Cardiac septum (tissue), 1 donor: ENCODE data around the gene PROC. TPM values are rescaled to one million over a fixed set of nuclear protein-coding genes. Genes with fewer than 3 reads are reported as not detected.
A peak's percentile ranks its signal among the peaks of the same experiment; 100 is the strongest.

Experiments used
- DNase-seq: peaks from one replicate; pipeline ENCODE4 v3.0.0-alpha.2; 2020; ENCODE audit warnings: low spot score
- intact Hi-C: fragments of 100-400 bp; cut with DNase I; formaldehyde crosslinking; loops from one replicate; pipeline ENCODE4 v1.14.0; 2022
- long read RNA-seq: library from polyadenylated mRNA; unstranded; transcript quantifications from one replicate; pipeline ENCODE4 v2.0.0, GENCODE V29; 2021
- total RNA-seq: library from RNA; stranded (reverse); fragmentation: NEBNext Ultra II Directional; extraction: Animal tissue kit (Norgen Biotek cat#: 25700); gene quantifications from one replicate; pipeline ENCODE4 v1.2.1, GENCODE V29; 2021
- donor health status: DM: no; HTN: no; CAD: no.

Gene PROC
- not detected for total RNA-seq
- long read RNA-seq = 0 reads

DNA sequence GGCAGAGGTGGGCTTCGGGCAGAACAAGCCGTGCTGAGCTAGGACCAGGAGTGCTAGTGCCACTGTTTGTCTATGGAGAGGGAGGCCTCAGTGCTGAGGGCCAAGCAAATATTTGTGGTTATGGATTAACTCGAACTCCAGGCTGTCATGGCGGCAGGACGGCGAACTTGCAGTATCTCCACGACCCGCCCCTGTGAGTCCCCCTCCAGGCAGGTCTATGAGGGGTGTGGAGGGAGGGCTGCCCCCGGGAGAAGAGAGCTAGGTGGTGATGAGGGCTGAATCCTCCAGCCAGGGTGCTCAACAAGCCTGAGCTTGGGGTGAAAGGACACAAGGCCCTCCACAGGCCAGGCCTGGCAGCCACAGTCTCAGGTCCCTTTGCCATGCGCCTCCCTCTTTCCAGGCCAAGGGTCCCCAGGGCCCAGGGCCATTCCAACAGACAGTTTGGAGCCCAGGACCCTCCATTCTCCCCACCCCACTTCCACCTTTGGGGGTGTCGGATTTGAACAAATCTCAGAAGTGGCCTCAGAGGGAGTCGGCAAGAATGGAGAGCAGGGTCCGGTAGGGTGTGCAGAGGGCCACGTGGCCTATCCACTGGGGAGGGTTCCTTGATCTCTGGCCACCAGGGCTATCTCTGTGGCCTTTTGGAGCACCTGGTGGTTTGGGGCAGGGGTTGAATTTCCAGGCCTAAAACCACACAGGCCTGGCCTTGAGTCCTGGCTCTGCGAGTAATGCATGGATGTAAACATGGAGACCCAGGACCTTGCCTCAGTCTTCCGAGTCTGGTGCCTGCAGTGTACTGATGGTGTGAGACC lies at the start of gene PROC:
PROC (plus strand) TSS at position 128 of the 812 bp plus-strand sequence. CDS start 1,516 bp downstream, outside the sequence.
- intact Hi-C loops = loop anchor here (5.0 to 10.0 kb wide), 2 partner anchors 36 to 94 kb away; no protein-coding TSS in a partner anchor
- DNase-seq = no peak

DNA sequence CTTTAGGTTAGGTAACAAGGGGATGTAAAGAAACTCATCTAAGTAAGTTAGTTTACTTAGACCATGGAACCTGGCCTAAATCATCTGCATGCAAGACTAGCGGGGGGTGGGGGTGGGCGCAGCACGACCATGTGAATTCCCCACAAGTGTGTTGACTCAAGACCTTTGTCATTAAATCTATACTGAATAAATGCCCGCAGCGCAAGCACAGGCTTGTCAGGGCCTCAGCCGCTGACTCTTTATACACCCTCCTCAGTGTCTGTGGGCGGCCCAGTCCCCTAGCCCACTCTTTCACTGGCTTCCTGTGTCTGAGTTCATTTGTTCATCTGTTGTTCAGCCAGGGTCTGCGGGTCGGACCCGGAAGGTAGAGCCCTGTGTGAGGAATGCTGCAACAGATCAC lies 48.2 kb upstream of the PROC start:
- no peak for DNase-seq
- intact Hi-C loops = no loop called here

DNA sequence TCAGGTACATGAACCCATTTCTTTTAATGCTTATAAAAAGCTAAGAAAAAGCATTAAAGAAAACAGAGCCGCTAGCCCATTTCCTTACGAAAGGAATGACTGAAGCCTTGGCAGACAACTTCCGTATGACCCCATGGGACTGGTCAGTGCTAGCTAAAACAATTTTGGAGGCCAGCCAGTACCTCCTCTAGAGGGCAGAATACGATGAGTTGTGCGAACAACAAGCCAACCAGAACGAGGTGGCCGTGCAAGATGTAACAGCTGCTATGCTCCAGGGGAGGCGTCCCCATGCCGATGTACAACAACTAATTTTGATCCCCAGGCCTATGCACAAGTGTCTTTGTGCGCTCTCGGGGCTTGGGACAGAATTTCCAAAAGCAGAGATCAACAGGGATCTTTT lies 47.2 kb upstream of the PROC start:
- no peak for DNase-seq
- intact Hi-C loops = no loop called here

DNA sequence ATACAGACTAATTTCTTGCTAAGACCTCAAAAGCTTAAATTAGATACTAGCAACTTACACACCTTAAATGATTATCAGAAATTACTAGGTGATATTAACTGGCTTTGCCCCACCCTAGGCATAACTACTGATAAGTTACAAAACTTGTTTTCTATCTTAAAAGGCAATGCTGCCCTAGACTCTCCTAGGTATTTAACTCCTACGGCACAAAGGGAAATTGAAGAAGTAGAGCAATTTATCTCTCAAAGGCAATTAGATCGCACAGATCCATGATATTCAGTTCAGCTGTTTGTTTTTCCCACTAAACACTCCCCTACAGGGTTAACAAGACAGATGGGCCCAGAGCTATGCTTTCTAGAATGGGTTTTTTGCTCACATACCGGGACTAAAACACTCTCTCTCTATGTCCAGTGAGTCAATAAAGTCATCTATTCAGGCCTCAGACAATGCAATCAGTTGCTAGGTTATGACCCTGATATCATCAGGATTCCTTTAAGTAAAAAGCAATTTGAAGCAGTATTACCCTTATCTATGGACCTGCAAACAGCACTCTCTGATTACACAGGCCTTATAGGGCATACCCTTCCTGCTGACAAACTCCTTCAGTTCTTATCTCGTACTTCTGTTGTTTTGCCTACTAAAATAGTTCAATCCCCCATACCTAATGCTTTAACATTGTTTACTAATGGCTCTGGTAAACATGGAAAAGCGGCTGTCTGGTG lies 44.7 kb upstream of the PROC start:
- no peak for DNase-seq
- intact Hi-C loops = no loop called here

DNA sequence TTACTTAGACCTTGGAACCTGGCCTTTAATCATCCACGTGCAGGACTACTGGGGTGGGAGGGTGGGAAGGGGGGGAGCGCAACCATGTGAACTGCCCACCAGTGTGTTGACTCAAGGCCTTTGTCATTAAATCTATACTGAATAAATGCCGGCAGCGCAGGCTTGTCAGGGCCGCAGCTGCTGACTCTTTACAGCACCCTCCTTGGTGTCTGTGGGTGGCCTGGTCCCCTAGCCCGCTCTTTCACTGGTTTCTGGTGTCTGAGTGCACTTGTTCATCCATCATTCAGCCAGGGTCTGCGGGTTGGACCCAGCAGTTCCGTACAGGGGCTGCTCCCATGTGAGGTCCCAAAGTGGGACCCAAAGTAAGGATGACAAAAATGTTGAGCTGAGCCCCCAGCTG lies 42.0 kb upstream of the PROC start:
- intact Hi-C loops = no loop called here
- no peak for DNase-seq

DNA sequence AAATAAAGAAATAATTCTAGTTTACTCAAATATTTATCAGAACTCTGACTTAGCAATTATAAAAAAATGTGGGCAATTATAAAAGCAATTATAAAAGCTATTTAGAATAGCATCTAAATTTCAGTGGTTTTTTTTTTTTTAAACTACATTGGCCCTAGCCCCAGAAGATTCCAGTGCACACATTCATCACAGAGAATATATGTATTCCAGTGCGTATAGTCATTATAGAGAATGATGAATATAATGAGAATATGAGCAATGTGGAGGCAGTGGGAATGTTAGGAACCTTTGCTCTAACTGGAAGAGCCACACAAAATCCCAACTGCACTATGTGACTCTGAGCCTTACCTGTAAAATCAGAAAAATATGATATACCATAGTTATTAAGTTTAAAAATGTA lies 41.0 kb upstream of the PROC start:
- no peak for DNase-seq
- intact Hi-C loops = no loop called here

DNA sequence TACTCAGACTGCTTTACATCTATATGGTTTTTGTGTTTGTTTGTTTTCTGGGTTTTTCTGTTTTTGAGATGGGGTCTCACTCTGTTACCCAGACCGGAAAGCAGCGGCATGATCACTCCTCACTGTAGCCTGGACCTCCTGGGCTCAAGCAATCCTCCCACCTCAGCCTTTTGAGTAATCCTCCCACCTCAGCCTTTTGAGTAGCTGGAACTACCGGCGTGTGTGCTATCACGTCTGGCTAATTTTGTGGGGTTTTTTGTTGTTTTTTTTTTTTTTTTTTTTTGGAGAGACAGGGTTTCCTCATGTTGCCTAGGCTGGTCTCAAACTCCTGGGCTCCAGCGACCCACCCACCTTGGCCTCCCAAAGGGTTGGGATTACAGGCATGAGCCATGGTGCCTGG lies 39.5 kb upstream of the PROC start:
- intact Hi-C loops = no loop called here
- DNase-seq = no peak

DNA sequence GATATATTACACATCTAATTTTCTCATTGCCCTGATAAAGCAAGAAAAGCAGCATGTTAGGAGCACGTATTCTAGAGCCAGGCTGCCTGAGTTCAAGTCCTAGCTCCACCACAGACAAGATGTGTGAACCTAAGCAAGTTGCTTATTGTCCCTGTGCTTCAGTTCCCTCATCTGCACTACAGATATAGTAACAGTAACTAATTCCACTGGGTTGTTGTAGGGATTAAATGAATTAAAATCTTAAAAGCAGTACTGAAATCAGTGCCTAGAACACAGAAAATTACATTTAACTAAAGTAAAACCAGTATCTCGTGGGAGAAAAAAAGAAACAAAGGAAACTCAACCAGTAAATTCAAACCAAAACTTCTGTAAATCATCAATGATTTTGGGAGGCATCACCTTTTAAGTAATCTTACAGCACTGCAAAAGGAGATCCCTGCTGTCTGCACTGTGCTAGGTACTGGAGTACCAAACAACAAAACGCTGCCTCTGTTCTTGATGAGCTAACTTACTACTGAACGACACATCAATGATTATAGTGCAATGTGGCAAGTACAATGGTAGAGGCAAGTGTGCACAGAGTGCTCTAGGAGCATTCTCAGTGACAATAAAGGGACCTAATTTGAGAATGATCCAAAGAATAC lies 38.4 kb upstream of the PROC start:
- no peak for DNase-seq

DNA sequence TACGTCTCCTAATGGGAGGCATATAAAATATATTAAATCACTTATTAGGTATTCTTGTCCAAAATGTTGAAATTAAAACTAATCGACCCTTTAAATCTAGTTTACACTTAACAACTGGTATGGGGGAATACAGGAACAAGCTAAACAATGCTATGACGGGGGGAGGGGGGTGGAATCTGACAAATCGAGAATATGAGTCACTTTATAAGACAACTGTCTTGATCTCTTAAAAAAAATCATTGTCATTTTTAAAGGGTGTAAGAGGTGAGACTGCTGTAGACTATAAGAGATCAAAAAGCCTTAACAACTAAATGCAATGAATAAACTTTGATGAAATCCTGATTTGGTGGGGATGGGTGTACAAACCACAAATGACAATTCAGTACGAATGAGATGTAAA lies 36.5 kb upstream of the PROC start:
- no peak for DNase-seq
- intact Hi-C loops = loop anchor here (5.0 kb wide), 1 partner anchor 36 kb away; the partner anchor contains the start of gene PROC

More for the DNA sequence above, 38.4 kb upstream of the PROC start:
- intact Hi-C loops = loop anchor here (5.0 kb wide), 1 partner anchor 37 kb away; the partner anchor contains the start of gene PROC

DNA sequence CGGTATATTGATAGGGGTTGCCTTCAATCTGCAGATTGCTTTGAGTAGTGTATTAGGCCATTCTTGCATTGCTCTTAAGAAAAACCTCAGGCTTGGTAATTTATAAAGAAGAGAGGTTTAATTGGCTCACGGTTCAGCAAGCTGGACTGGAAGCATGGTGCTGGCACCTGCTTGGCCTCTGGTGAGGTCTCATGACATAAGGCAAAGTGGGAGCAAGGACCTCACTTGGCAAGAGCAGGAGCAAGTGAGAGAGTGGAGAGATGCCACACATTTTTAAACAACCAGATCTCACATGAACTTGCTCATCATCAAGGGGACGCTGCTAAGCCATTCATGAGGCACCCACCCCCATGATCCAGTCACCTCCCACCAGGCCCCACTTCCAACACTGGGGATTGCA lies 35.4 kb upstream of the PROC start:
- intact Hi-C loops = loop anchor here (5.0 kb wide), 1 partner anchor 34 kb away; the partner anchor contains the start of gene PROC
- no peak for DNase-seq

DNA sequence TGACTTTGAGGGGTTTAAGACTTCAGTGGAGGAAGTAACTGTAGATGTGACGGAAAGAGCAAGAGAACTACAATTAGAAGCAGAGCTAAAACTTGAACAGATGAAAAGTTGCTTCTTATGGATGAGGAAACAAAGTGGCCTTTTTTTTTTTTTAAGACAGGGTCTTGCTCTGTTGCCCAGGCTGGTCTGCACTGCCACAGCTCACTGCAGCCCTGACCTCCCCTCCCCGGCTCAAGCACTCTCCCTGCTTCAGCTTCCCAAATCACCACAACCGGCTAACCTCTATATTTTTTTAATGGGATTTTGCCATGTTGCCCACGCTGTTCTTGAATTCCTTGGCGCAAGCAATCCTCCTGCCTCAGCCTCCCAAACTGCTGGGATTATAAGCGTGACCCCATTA lies 33.7 kb upstream of the PROC start:
- intact Hi-C loops = loop anchor here (5.0 kb wide), 1 partner anchor 33 kb away; the partner anchor contains the start of gene PROC
- DNase-seq = no peak

DNA sequence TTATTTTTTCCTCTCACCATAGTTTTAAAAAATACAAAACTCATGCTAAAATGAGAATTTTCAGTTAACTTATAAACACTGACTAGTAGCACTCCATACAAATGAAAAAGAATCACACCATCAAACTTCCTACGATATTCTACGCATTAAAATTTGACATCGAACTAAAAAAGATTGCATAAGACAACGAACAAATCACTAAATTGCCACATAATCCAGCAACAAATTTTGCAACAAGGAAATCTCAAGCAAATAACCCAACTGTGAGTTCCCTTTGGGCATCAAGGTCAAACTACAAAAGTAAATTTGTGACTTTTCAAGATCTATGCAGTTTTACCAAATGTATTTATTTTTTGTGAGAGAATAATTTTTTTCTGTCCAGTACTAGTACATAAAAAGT lies 32.0 kb upstream of the PROC start:
- intact Hi-C loops = no loop called here
- DNase-seq = no peak

DNA sequence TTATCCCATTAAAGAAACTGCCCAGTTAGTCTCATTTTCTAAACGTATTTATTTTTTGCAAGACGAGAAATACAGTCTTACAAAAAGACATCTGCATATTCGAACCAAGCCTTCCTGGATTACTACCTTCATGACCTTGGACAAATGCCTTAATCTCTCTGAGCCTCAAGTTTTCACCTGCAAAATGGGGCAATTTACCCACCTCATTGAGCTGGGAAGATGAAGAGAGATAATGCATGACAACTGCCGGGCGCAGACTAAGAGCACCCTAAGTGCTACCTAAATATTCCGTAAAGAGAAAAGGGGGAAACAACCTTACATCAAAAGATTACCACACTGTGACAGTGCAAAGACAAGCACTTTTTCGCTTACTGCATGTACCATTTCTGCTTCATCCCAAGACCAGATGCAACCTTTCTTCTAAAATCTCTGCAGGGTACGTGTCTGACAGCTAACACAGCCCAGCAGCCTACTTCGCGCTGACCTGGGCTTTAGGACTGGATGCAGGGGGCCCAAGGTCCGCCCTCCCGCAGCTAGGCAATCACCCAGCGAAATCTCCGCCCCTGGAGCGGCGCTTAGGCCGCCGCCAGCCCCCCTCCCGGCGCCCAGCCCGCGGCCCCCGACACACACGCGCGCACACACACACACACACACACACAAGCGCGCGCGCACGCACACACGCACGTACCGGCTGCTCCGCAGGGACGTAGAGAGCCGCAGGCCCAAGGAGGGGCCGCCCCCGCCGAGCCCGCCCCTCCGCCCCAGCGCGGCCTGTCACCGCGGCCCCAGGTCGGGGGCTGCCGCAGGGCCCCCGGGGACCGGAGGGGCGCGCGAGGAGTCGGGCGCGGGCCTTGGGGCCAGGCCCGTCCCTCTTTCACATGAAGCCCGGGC lies 31.2 kb upstream of the PROC start:
- intact Hi-C loops = no loop called here
- peak; percentile 90 for DNase-seq

DNA sequence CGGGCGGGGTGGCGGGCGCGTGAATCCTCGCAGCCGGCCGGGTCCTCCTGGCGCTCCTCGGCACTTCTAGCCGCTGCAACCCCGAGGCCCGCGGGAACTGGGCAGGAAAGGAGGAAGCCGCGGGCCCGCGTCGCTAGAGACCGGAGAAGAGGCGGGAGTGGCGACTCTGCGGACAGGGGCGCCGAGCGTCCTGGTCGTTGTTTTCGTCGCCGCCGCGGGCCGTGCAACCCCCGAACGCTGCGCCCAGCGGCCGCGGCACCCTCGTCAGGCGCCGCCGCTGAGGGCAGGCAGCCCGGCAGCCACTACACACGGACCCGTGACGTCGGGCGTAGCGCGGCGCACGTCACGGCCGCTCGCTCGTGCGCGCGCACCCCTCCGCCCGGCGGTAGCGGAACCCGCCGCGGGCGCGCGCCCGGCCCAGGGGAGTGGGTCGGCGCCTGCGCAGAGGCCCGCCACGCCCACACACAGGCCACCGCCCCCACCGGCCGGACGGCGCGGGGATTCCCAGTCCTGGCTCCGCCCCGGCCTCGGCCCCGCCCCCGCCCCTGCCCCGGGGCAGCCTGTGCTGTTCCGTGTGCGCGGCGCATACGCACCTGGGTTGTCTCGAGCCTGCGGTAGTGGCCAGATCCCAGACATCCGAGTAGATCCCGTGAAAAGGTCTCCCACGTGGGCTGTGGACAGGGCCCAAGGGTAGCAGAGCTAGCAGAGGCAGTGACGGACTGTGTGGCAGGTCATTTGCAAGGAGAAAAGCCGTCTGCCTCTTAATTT lies 30.4 kb upstream of the PROC start, which contains the start of gene MAP3K2:
MAP3K2 (minus strand) TSS at position 321 of the 768 bp plus-strand sequence. CDS start 44,846 bp downstream, outside the sequence.
- intact Hi-C loops = loop anchor here (2.0 kb wide), 1 partner anchor 21 kb away; no protein-coding TSS in a partner anchor
- DNase-seq = peak; percentile 97

DNA sequence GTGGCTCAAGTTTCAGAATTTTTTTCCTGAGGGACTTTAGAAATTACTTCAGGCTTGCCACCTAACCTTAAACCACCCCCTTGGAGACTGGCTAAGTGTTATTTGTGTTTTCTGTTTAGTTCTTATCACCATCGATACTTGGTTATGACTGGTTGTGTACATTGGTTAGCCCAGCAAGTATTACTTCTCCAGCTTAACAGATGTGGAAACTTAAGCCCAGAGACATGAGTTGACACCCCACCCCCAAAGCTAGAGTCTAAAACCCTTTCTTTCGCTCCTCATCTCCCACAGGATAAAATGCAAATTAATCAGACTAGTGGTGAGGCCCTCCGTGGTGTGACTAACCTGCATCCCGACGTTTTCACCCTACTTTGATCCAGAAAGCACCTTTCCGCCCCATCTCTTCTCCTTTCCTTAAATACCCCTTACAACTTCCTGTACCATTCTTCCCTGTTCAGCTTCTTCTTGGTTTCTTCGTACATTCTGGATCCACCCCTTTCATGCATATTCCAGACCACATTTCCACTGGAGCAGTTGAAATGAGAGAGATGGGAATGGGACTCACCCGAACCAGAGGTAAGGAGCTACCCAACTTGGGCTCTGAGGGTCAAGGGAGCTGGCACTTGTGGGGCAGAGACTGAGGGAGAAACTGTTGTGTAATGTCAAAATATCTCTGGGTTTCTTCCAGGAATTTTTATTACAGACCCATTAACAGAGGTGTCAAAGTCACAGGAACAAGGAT lies 29.6 kb upstream of the PROC start:
- intact Hi-C loops = loop anchor here (2.0 kb wide), 1 partner anchor 20 kb away; no protein-coding TSS in a partner anchor
- no peak for DNase-seq

DNA sequence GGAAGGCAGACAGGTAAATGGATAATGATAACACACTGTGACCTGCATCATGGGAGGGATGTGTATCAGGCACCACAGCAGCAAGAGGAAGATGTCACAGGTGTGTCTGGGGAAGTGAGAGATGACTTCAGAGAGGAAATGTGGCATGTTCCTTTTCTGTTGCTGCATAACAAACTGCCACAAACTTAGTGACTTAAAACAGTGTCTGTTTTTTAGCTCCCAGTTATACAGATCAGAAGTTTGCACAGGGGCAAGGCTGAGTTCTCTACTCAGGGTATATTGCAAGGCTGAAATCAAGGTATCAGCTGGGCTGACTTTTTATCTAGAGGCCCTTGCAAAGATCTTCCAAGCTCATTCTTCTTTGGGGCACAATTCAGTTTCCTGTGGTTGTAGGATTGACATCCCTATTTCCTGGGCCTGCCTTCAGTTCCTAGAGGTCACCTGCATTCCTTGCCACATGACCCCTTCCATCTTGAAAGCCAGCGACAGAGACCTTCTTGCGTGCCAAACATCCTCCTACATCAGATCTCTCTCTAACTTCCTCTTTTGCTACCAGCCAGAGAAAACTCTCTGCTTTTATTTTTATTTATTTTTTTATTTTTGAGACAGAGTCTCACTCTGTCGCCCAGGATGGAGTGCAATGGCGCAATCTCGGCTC lies 28.3 kb upstream of the PROC start:
- no peak for DNase-seq
- intact Hi-C loops = loop anchor here (2.0 kb wide), 1 partner anchor 19 kb away; no protein-coding TSS in a partner anchor
